Nephron (organoid): Measurements from ENCODE around the gene UNG.
A peak's percentile ranks its signal among the peaks of the same experiment; 100 is the strongest.

Source experiments
- H3K27ac Mint-ChIP-seq, 3 experiments: 2 replicates each; pipeline ENCODE4 v1.8.0; 2020; ENCODE audit warnings: mixed read lengths in 3 of 3, mild to moderate bottlenecking in 2 of 3, moderate library complexity in 1 of 3
- H3K27me3 Mint-ChIP-seq: 2 replicates; pipeline ENCODE4 v1.8.0; 2021; ENCODE audit warnings: low read depth, mild to moderate bottlenecking, moderate library complexity, mixed read lengths
- H3K36me3 Mint-ChIP-seq: 2 replicates; pipeline ENCODE4 v1.8.0; 2020; ENCODE audit warnings: low read depth, mixed read lengths
- H3K4me1 Mint-ChIP-seq: 2 replicates; pipeline ENCODE4 v1.8.0; 2020; ENCODE audit warnings: mixed read lengths
- H3K4me3 Mint-ChIP-seq, 3 experiments: 2 replicates each; pipeline ENCODE4 v1.8.0; 2020; ENCODE audit warnings: mild to moderate bottlenecking in 3 of 3, mixed read lengths in 3 of 3, moderate library complexity in 2 of 3
- H3K9me3 Mint-ChIP-seq: 2 replicates; pipeline ENCODE4 v1.8.0; 2020; ENCODE audit warnings: mixed read lengths
- TF ChIP-seq, protein P1 (sequence below), 3 experiments: fragments of 200-600 bp; sonication (generic); IDR thresholded peaks; one replicate each; pipeline ENCODE4 v1.5.0; 2021; ENCODE audit warnings: antibody characterized with exemption in 3 of 3; ENCODE audit not compliant: unreplicated experiment in 3 of 3

UNG gene

GRCh38 chr12:109130297-109131153 is 33.1 kb downstream of the UNG start:
- Mint-ChIP-seq H3K36me3 (no peaks in the 10 kb centered on the region), H3K4me1 (peaks cover 30% of the 10 kb centered on the region), H3K27ac (peak overlapping the region; percentile 0 to 44 (median 14)), H3K27me3 (peaks cover 9% of the 10 kb centered on the region), H3K4me3 (peak overlapping the region in 1 of 3 experiments; percentile 13), H3K9me3 (peaks cover 9% of the 10 kb centered on the region)
- TF ChIP-seq, protein P1, sequence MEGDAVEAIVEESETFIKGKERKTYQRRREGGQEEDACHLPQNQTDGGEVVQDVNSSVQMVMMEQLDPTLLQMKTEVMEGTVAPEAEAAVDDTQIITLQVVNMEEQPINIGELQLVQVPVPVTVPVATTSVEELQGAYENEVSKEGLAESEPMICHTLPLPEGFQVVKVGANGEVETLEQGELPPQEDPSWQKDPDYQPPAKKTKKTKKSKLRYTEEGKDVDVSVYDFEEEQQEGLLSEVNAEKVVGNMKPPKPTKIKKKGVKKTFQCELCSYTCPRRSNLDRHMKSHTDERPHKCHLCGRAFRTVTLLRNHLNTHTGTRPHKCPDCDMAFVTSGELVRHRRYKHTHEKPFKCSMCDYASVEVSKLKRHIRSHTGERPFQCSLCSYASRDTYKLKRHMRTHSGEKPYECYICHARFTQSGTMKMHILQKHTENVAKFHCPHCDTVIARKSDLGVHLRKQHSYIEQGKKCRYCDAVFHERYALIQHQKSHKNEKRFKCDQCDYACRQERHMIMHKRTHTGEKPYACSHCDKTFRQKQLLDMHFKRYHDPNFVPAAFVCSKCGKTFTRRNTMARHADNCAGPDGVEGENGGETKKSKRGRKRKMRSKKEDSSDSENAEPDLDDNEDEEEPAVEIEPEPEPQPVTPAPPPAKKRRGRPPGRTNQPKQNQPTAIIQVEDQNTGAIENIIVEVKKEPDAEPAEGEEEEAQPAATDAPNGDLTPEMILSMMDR (IDR thresholded peaks at IDR 0.05; ENCODE audit: unreplicated experiment in 3 of 3), result no peak

- peaks cover 30% of the 10 kb centered on the region for H3K4me1 Mint-ChIP-seq
Observed at GRCh38 chr12:109131154-109132050, 34.0 kb downstream of the UNG start.

GRCh38 chr12:109134186-109134917 is 37.0 kb downstream of the UNG start:
- H3K27ac Mint-ChIP-seq, result no peak overlapping the region
- H3K4me3 Mint-ChIP-seq, result no peak overlapping the region
- peaks cover 29% of the 10 kb centered on the region for H3K4me1 Mint-ChIP-seq
- TF ChIP-seq, protein P1 (IDR thresholded peaks at IDR 0.05; ENCODE audit: unreplicated experiment in 3 of 3), result peak in 1 of 3 experiments; percentile 29
- H3K36me3 Mint-ChIP-seq, result peaks cover 7% of the 10 kb centered on the region
- peaks cover 12% of the 10 kb centered on the region for H3K27me3 Mint-ChIP-seq
- H3K9me3 Mint-ChIP-seq, result peaks cover 15% of the 10 kb centered on the region

More at GRCh38 chr12:109131154-109132050, 34.0 kb downstream of the UNG start:
- peak overlapping the region in 2 of 3 experiments; percentile 5 to 54 for H3K4me3 Mint-ChIP-seq
- TF ChIP-seq, protein P1 (IDR thresholded peaks at IDR 0.05; ENCODE audit: unreplicated experiment in 3 of 3), result no peak
- H3K36me3 Mint-ChIP-seq, result no peaks in the 10 kb centered on the region
- peak overlapping the region; percentile 14 to 44 (median 37) for H3K27ac Mint-ChIP-seq
- peaks cover 6% of the 10 kb centered on the region for H3K27me3 Mint-ChIP-seq
- H3K9me3 Mint-ChIP-seq, result peaks cover 10% of the 10 kb centered on the region

- Mint-ChIP-seq H3K36me3 (peaks cover 16% of the 10 kb centered on the region), H3K27me3 (peaks cover 9% of the 10 kb centered on the region), H3K4me3 (no peak overlapping the region), H3K27ac (no peak overlapping the region), H3K9me3 (peaks cover 15% of the 10 kb centered on the region), H3K4me1 (peaks cover 6% of the 10 kb centered on the region)
- TF ChIP-seq, protein P1 (IDR thresholded peaks at IDR 0.05; ENCODE audit: unreplicated experiment in 3 of 3), result no peak
Observed at GRCh38 chr12:109137055-109137454, 39.7 kb downstream of the UNG start.

GRCh38 chr12:109139360-109139759 is 42.0 kb downstream of the UNG start:
- Mint-ChIP-seq H3K36me3 (peaks cover 19% of the 10 kb centered on the region), H3K9me3 (peaks cover 15% of the 10 kb centered on the region), H3K4me3 (no peak overlapping the region), H3K27ac (no peak overlapping the region), H3K4me1 (no peaks in the 10 kb centered on the region), H3K27me3 (peaks cover 9% of the 10 kb centered on the region)
- TF ChIP-seq, protein P1 (IDR thresholded peaks at IDR 0.05; ENCODE audit: unreplicated experiment in 3 of 3), result no peak
